Pancreas (tissue), 10 donors: ENCODE measurements around the gene MRPS6. TPM values are rescaled to one million over a fixed set of nuclear protein-coding genes. Genes with fewer than 3 reads are reported as not detected.

Experiments used
- ATAC-seq, 4 donors: fragments of 200-7000 bp; cut with Tn5 transposase; one replicate each; pipeline versions ENCODE4 v1.8.0 to v1.9.1; 2020; ENCODE audit warnings: mild to moderate bottlenecking in 4 of 4, moderate library complexity in 4 of 4
- DNase-seq, 6 donors: peaks; one replicate each; pipeline ENCODE4 v3.0.0-alpha.2; 2020
- FAIRE-seq: peaks from 2 replicates; lab custom pipeline; 2012; peaks lifted over from hg19 to GRCh38; lab: Jason Lieb, UNC
- H3K27ac ChIP-seq, 4 donors: fragments of 200-600 bp; sonication (generic); 1 replicate in 3 of 4; 2 replicates in 1 of 4; pipeline versions ENCODE4 v1.5.0 to v1.8.0; 2020
- H3K27me3 ChIP-seq, 4 donors: fragments of 200-600 bp; one replicate each; pipeline ENCODE4 v1.8.0; 2021
- H3K36me3 ChIP-seq, 3 donors: fragments of 200-600 bp; sonication (generic) in 1 of 3; one replicate each; pipeline versions ENCODE4 v1.5.0 to v1.8.0; 2020 to 2021
- H3K4me1 ChIP-seq, 3 donors: fragments of 200-600 bp; one replicate each; pipeline ENCODE4 v1.8.0; 2021
- H3K4me3 ChIP-seq, 4 donors: fragments of 200-600 bp; sonication (generic) in 2 of 4; one replicate each; pipeline versions ENCODE4 v1.5.0 to v1.8.0; 2020 to 2021
- H3K9me3 ChIP-seq, 4 donors: fragments of 200-600 bp; one replicate each; pipeline ENCODE4 v1.8.0; 2021
- WGBS, 2 donors: extraction: QIAGEN DNeasy Blood & Tissue Kit; methylation state at CpG; one replicate each; pipeline ENCODE4 v1.1.7; 2013; 5-methylcytosine and 5-hydroxymethylcytosine counted together
- intact Hi-C, 3 donors: fragments of 100-400 bp; cut with DNase I; formaldehyde crosslinking; loops; one replicate each; pipeline versions ENCODE4 v1.11.1 to v1.14.2; 2022
- polyA plus RNA-seq, 2 donors: library from polyadenylated mRNA; stranded (reverse); fragments of 200-250 nt; gene quantifications; one replicate each; pipeline ENCODE4 v1.2.3, GENCODE V29; 2013
- total RNA-seq, 6 donors: library from RNA; stranded (reverse); fragmentation: NEBNext Ultra II Directional in 4 of 6; extraction: Animal tissue kit (Norgen Biotek cat#: 25700) in 4 of 6; gene quantifications; one replicate each; pipeline versions ENCODE4 v1.2.1 to v1.2.4, GENCODE V29; 2021 to 2023
- TF ChIP-seq, protein P1 (sequence below), 4 donors: fragments of 200-600 bp; sonication (generic) in 3 of 4; IDR thresholded peaks; one replicate each; pipeline versions ENCODE4 v1.5.0 to v1.8.0; 2021; ENCODE audit warnings: antibody characterized with exemption in 4 of 4
- donor health status: healthy with polysubstance abuse.
- donor health status: DM: no; HTN: no; CAD: no; lungs with moderate emphysema.
- donor health status: DM: no; HTN: no; CAD: no.
- donor health status: control.
- donor health status: control.
- donor health status: Bipolar disorder and iron deficiency.
- donor health status: DM: yes; HTN: yes; CAD: no.
- donor health status: DM: no; HTN: no; CAD: no.
- donor health status: DM: no; HTN: no; CAD: no.
- donor health status: DM: yes; HTN: yes; CAD: no.

Gene MRPS6
- total and polyA plus RNA-seq, 8 donors, result 9.9 to 18.5 (median 13.1) TPM

DNA sequence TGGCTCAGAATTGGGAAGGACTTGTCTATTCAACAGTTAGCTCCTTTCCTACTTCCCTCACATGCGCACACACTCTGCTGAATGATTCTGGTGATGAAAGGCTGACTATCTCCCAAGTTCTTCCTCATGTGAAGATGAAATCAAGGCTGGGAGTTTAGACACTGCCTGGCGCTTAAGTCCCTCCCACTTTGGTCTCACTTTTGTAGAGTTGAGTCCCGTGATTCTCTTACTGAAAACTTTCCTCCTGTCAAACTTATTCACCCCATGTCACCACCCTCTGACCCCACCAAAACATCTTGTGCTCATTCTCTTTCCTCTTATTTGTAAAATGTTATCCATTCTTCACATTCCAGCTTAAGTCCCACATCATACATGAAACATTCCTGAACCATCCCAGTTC lies 8.4 kb upstream of the MRPS6 start:
- H3K4me1 ChIP-seq, result no peaks in the 10 kb centered on the region
- no peak overlapping the region for H3K27ac ChIP-seq
- TF ChIP-seq, protein P1, sequence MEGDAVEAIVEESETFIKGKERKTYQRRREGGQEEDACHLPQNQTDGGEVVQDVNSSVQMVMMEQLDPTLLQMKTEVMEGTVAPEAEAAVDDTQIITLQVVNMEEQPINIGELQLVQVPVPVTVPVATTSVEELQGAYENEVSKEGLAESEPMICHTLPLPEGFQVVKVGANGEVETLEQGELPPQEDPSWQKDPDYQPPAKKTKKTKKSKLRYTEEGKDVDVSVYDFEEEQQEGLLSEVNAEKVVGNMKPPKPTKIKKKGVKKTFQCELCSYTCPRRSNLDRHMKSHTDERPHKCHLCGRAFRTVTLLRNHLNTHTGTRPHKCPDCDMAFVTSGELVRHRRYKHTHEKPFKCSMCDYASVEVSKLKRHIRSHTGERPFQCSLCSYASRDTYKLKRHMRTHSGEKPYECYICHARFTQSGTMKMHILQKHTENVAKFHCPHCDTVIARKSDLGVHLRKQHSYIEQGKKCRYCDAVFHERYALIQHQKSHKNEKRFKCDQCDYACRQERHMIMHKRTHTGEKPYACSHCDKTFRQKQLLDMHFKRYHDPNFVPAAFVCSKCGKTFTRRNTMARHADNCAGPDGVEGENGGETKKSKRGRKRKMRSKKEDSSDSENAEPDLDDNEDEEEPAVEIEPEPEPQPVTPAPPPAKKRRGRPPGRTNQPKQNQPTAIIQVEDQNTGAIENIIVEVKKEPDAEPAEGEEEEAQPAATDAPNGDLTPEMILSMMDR (IDR thresholded peaks at IDR 0.05), result no peak
- no peaks in the 10 kb centered on the region for H3K9me3 ChIP-seq
- H3K36me3 ChIP-seq, result no peaks in the 10 kb centered on the region
- 57 to 68% methylated on average over 3 of the region's 3 CpGs for WGBS, 2 donors
- intact Hi-C loops, result no loop called here
- DNase-seq (no peak), ATAC-seq (no peak), FAIRE-seq (no peak)
- no peak overlapping the region for H3K4me3 ChIP-seq
- no peaks in the 10 kb centered on the region for H3K27me3 ChIP-seq

- no peak for DNase-seq
- H3K4me1 ChIP-seq, result peaks cover 7 to 19% (median 9%) of the 10 kb centered on the region in 3 donors
- H3K27me3 ChIP-seq, result no peaks in the 10 kb centered on the region
- H3K4me3 ChIP-seq, result no peak overlapping the region
- H3K9me3 ChIP-seq, result no peaks in the 10 kb centered on the region
- no peak overlapping the region for H3K27ac ChIP-seq
- ATAC-seq, result no peak
- H3K36me3 ChIP-seq, result no peaks in the 10 kb centered on the region
- TF ChIP-seq, protein P1 (IDR thresholded peaks at IDR 0.05), result no peak
- FAIRE-seq, result no peak
- 88 to 94% methylated on average over 9 of the region's 9 CpGs for WGBS, 2 donors
- intact Hi-C loops, result no loop called here
These were observed 1.7 kb upstream of the MRPS6 start for GRCh38 chr21:34071683-34072082.

DNA sequence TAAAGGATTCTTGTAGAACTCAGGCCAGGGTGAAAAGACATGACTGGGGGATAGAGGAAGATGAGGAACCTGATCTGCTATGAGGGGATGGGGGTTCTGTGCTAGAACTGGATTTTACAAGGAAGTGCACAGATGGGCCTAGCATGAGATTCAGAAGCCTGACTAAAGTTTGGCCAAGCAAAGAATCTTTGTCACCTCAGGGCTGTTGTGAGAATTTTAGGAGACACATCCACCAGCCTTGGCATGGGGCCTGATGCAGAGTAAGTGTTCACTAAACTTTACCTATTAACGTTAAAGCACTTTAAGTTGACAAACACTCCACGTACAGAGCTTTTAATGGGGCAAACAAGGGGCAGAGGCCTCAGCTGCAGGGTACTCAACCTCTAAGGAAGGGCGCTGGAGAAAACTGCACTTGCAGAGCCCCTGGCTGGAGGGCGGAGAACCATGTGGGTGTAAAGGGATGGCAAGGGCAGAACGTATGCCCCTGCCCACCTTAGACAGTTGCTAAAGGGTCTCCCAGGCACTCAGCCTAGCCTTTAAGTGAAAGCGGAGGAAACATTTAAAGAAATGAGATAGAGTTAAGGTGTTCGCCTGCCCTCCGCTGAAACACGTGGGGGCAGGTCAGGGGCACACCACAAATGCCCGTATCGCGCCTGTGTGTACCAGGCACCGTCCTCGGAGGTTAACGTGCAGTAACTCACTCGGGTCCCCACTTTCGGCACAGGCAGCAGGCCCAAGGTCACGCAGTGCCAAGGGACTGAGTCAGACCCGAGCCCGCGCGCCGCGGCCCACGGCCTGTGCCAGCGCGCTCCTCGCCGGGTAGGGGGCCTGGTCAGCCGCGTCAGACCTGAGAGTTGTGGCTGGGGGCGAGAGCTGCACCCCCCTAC lies 990 bp upstream of the MRPS6 start:
- H3K4me3 ChIP-seq, result peak overlapping the region; percentile 26 to 70 (median 58)
- H3K36me3 ChIP-seq, result no peaks in the 10 kb centered on the region
- no peaks in the 10 kb centered on the region for H3K9me3 ChIP-seq
- peak overlapping the region; percentile 76 to 92 (median 85) for H3K27ac ChIP-seq
- peak; percentile 64 to 74 (median 71) for ATAC-seq
- peaks cover 7 to 19% (median 9%) of the 10 kb centered on the region in 3 donors for H3K4me1 ChIP-seq
- WGBS, 2 donors, result 27% methylated on average over 31 to 32 of the region's 32 CpGs
- no peaks in the 10 kb centered on the region for H3K27me3 ChIP-seq
- intact Hi-C loops, result no loop called here
- no peak for FAIRE-seq
- DNase-seq, result peak in 5 of 6 donors; percentile 67 to 90 (median 80)
- TF ChIP-seq, protein P1 (IDR thresholded peaks at IDR 0.05), result no peak

GRCh38 chr21:34073749-34074282 lies 438 bp downstream of the MRPS6 start:
- intact Hi-C loops, result no loop called here
- TF ChIP-seq, protein P1 (IDR thresholded peaks at IDR 0.05), result no peak
- peak in 3 of 6 donors; percentile 54 to 79 (median 78) for DNase-seq
- FAIRE-seq, result no peak
- peak overlapping the region; percentile 48 to 92 (median 82) for H3K27ac ChIP-seq
- WGBS, 2 donors, result 0 to 1% methylated on average over 39 to 95 of the region's 95 CpGs
- no peaks in the 10 kb centered on the region for H3K36me3 ChIP-seq
- H3K4me3 ChIP-seq, result peak overlapping the region; percentile 48 to 70 (median 66)
- ATAC-seq, result peak; percentile 20 to 44 (median 34)
- H3K9me3 ChIP-seq, result no peaks in the 10 kb centered on the region
- H3K4me1 ChIP-seq, result peaks cover 7 to 21% (median 9%) of the 10 kb centered on the region in 3 donors
- H3K27me3 ChIP-seq, result no peaks in the 10 kb centered on the region
